Stomach (tissue), 4 donors: ENCODE data around the gene CCDC12.

Source experiments
- CTCF ChIP-seq, 7 experiments: fragments of 450-650 bp in 4 of 7; fragments of 200-600 bp in 3 of 7; sonication (generic) in 3 of 7; IDR thresholded peaks; one replicate each; pipeline ENCODE4 v1.5.1; 2016 to 2019; ENCODE audit warnings: antibody characterized with exemption in 7 of 7, control low read depth in 2 of 7, mild to moderate bottlenecking in 1 of 7
- POLR2AphosphoS5 ChIP-seq, 3 donors: sonication (generic); formaldehyde crosslinking; IDR thresholded peaks; one replicate each; pipeline ENCODE4 v1.6.1; 2016; ENCODE audit warnings: antibody characterized with exemption in 3 of 3

- TF ChIP-seq CTCF (IDR thresholded peaks at IDR 0.05) (no peak), POLR2AphosphoS5 (IDR thresholded peaks at IDR 0.05) (no peak)
Observed at GRCh38 chr3:47004369-47005211, 28.0 kb upstream of the CCDC12 start.
